ENCODE results near the gene EIF4H.
"Not testable (repeated sequence)": the region's sequence is repeated elsewhere in the genome, so short reads cannot be mapped to it uniquely, and the experiment has no call there.

The EIF4H gene

GRCh38 chr7:74182453-74183090 is 8.4 kb downstream of the EIF4H start:
- Histone ChIP-seq H3K36me3 (replicated peaks) (peaks cover 68% of the 10 kb centered on the region), H3K27me3 (ENCODE audit: low read depth) (no peaks in the 10 kb centered on the region), H3K4me1 (peaks cover 13% of the 10 kb centered on the region), H3K9me3 (no peaks in the 10 kb centered on the region), H3K4me3 (no peak overlapping the region)
- no peak for DNase-seq (ENCODE audit: low spot score in 2 of 2)
- in situ Hi-C loops (cut with MboI; ENCODE audit: low sequenced_read_pairs), result no loop called here

- Histone ChIP-seq H3K36me3 (replicated peaks) (peaks cover 68% of the 10 kb centered on the region), H3K4me3 (no peak overlapping the region), H3K9me3 (no peaks in the 10 kb centered on the region), H3K4me1 (peaks cover 7% of the 10 kb centered on the region; the same call in 1 of the 2 replicates), H3K27me3 (ENCODE audit: low read depth) (no peaks in the 10 kb centered on the region)
- in situ Hi-C loops (cut with MboI; ENCODE audit: low sequenced_read_pairs), result no loop called here
- DNase-seq (ENCODE audit: low spot score in 2 of 2), result no peak
These were observed 9.0 kb downstream of the EIF4H start for GRCh38 chr7:74183142-74183541.

GRCh38 chr7:74183653-74184450 is 9.7 kb downstream of the EIF4H start:
- peak in 1 of 2 experiments; percentile 33 for DNase-seq (ENCODE audit: low spot score in 2 of 2)
- in situ Hi-C loops (cut with MboI; ENCODE audit: low sequenced_read_pairs), result no loop called here
- H3K36me3 ChIP-seq (replicated peaks), result peaks cover 68% of the 10 kb centered on the region
- H3K27me3 ChIP-seq (ENCODE audit: low read depth), result no peaks in the 10 kb centered on the region
- H3K9me3 ChIP-seq, result no peaks in the 10 kb centered on the region
- peaks cover 7% of the 10 kb centered on the region; the same call in 1 of the 2 replicates for H3K4me1 ChIP-seq
- no peak overlapping the region for H3K4me3 ChIP-seq

- Histone ChIP-seq H3K4me3 (no peak overlapping the region), H3K4me1 (peaks cover 7% of the 10 kb centered on the region; the same call in 1 of the 2 replicates), H3K27me3 (ENCODE audit: low read depth) (no peaks in the 10 kb centered on the region), H3K36me3 (replicated peaks) (peaks cover 73% of the 10 kb centered on the region), H3K9me3 (no peaks in the 10 kb centered on the region)
- DNase-seq (ENCODE audit: low spot score in 2 of 2), result no peak
- in situ Hi-C loops (cut with MboI; ENCODE audit: low sequenced_read_pairs), result no loop called here
These were observed 10.9 kb downstream of the EIF4H start for GRCh38 chr7:74185016-74185415.

- in situ Hi-C loops (cut with MboI; ENCODE audit: low sequenced_read_pairs), result no loop called here
- H3K36me3 ChIP-seq (replicated peaks), result peaks cover 73% of the 10 kb centered on the region
- H3K4me1 ChIP-seq, result peaks cover under 1% of the 10 kb centered on the region; the same call in 1 of the 2 replicates
- H3K4me3 ChIP-seq, result no peak overlapping the region
- H3K9me3 ChIP-seq, result no peaks in the 10 kb centered on the region
- H3K27me3 ChIP-seq (ENCODE audit: low read depth), result no peaks in the 10 kb centered on the region
- DNase-seq (ENCODE audit: low spot score in 2 of 2), result no peak
These were observed 11.5 kb downstream of the EIF4H start for GRCh38 chr7:74185636-74186035.

GRCh38 chr7:74187915-74188675 is 13.9 kb downstream of the EIF4H start:
- H3K36me3 ChIP-seq (replicated peaks), result peaks cover 79% of the 10 kb centered on the region
- in situ Hi-C loops (cut with MboI; ENCODE audit: low sequenced_read_pairs), result no loop called here

GRCh38 chr7:74190259-74190658 is 16.1 kb downstream of the EIF4H start:
- peaks cover 90% of the 10 kb centered on the region for H3K36me3 ChIP-seq (replicated peaks)
- in situ Hi-C loops (cut with MboI; ENCODE audit: low sequenced_read_pairs), result no loop called here
- H3K27me3 ChIP-seq (ENCODE audit: low read depth), result no peaks in the 10 kb centered on the region
- no peak overlapping the region for H3K4me3 ChIP-seq
- no peaks in the 10 kb centered on the region for H3K4me1 ChIP-seq
- no peaks in the 10 kb centered on the region for H3K9me3 ChIP-seq
- no peak for DNase-seq (ENCODE audit: low spot score in 2 of 2)

More at GRCh38 chr7:74187915-74188675, 13.9 kb downstream of the EIF4H start:
- Histone ChIP-seq H3K4me3 (no peak overlapping the region), H3K9me3 (no peaks in the 10 kb centered on the region), H3K4me1 (no peaks in the 10 kb centered on the region), H3K27me3 (ENCODE audit: low read depth) (no peaks in the 10 kb centered on the region)
- no peak for DNase-seq (ENCODE audit: low spot score in 2 of 2)

GRCh38 chr7:74191231-74191630 is 17.1 kb downstream of the EIF4H start:
- in situ Hi-C loops (cut with MboI; ENCODE audit: low sequenced_read_pairs), result no loop called here
- no peaks in the 10 kb centered on the region for H3K27me3 ChIP-seq (ENCODE audit: low read depth)
- no peak overlapping the region for H3K4me3 ChIP-seq
- H3K9me3 ChIP-seq, result no peaks in the 10 kb centered on the region
- DNase-seq (ENCODE audit: low spot score in 2 of 2), result no peak
- no peaks in the 10 kb centered on the region for H3K4me1 ChIP-seq
- peaks cover 84% of the 10 kb centered on the region for H3K36me3 ChIP-seq (replicated peaks)

GRCh38 chr7:74193054-74193453 is 18.9 kb downstream of the EIF4H start:
- Histone ChIP-seq H3K36me3 (replicated peaks) (peaks cover 80% of the 10 kb centered on the region), H3K4me1 (no peaks in the 10 kb centered on the region), H3K4me3 (no peak overlapping the region), H3K9me3 (no peaks in the 10 kb centered on the region), H3K27me3 (ENCODE audit: low read depth) (no peaks in the 10 kb centered on the region)
- no peak for DNase-seq (ENCODE audit: low spot score in 2 of 2)
- in situ Hi-C loops (cut with MboI; ENCODE audit: low sequenced_read_pairs), result no loop called here

- no peak for DNase-seq (ENCODE audit: low spot score in 2 of 2)
- Histone ChIP-seq H3K36me3 (replicated peaks) (peaks cover 71% of the 10 kb centered on the region), H3K27me3 (ENCODE audit: low read depth) (no peaks in the 10 kb centered on the region), H3K4me3 (no peak overlapping the region), H3K9me3 (no peaks in the 10 kb centered on the region), H3K4me1 (no peaks in the 10 kb centered on the region)
- in situ Hi-C loops (cut with MboI; ENCODE audit: low sequenced_read_pairs), result no loop called here
These were observed 19.8 kb downstream of the EIF4H start for GRCh38 chr7:74193913-74194312.

- Histone ChIP-seq H3K27me3 (ENCODE audit: low read depth) (no peaks in the 10 kb centered on the region), H3K9me3 (no peaks in the 10 kb centered on the region), H3K36me3 (replicated peaks) (peaks cover 64% of the 10 kb centered on the region), H3K4me1 (no peaks in the 10 kb centered on the region), H3K4me3 (no peak overlapping the region)
- in situ Hi-C loops (cut with MboI; ENCODE audit: low sequenced_read_pairs), result no loop called here
- no peak for DNase-seq (ENCODE audit: low spot score in 2 of 2)
These were observed 20.5 kb downstream of the EIF4H start for GRCh38 chr7:74194686-74195085.

GRCh38 chr7:74195139-74195860 is 21.1 kb downstream of the EIF4H start:
- H3K36me3 ChIP-seq (replicated peaks), result peaks cover 57% of the 10 kb centered on the region

GRCh38 chr7:74195968-74196654 is 22.0 kb downstream of the EIF4H start:
- H3K4me1 ChIP-seq; H3K9me3 ChIP-seq; H3K27me3 ChIP-seq (ENCODE audit: low read depth); H3K4me3 ChIP-seq; DNase-seq (ENCODE audit: low spot score in 2 of 2); in situ Hi-C loops (cut with MboI; ENCODE audit: low sequenced_read_pairs): not testable (repeated sequence)
- peaks cover 49% of the 10 kb centered on the region for H3K36me3 ChIP-seq (replicated peaks)

More at GRCh38 chr7:74195139-74195860, 21.1 kb downstream of the EIF4H start:
- H3K27me3 ChIP-seq (ENCODE audit: low read depth); H3K4me3 ChIP-seq; in situ Hi-C loops (cut with MboI; ENCODE audit: low sequenced_read_pairs); DNase-seq (ENCODE audit: low spot score in 2 of 2); H3K9me3 ChIP-seq; H3K4me1 ChIP-seq: not testable (repeated sequence)

Data from HAP-1 (cell line).